Measurements from ENCODE around the gene NT5DC1. TPM values are rescaled to one million over a fixed set of nuclear protein-coding genes. Genes with fewer than 3 reads are reported as not detected.

The NT5DC1 gene
- polyA plus RNA-seq, 3 donors: 18.2 to 39.0 (median 28.3) TPM

DNA sequence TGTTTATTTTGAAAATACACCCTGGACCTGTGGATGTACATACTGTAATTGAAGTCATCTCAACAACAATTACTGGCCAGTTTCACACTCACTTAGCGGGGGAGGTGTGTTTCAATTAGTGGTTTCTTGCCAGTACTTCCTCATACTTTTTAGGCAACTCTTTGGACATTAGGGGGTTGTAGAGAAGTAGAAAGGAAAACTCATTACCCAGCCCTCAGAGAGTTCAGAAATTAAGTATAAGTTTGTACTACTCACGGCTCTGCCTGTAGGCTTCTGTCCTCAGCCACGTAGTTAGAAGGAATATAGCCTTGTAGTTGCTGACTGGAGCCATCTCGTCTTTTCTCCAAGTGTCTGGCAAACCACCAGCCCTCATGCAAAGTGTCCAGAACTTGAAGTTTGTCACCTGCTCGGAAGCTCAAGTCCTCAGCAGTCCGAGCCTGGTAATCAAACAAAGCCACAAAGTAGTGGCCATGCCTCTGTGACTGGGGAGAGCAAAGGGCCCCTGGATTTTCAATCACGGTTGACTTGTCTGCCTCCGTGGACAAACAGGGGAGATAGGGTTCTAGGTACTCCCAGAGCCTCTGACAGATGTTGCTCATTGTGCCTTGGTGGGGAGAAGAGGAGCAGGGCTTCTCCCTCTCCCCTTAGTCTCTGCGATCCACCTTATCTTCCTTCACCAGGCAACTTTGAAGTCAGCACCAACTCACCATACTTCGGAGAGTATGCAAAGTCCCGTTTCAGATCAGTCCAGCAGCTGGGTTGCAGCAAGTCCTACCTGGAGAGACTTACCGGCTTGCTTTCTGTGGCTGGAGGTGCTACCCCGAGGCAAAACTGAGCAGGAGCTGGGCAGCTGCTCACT is 40.7 kb upstream of the NT5DC1 start:
- H3K27me3 ChIP-seq (ENCODE audit: control insufficient read depth in 2 of 2, insufficient read depth in 2 of 2, low read length in 2 of 2): no peaks in the 10 kb centered on the region
- intact Hi-C loops (cut with micrococcal nuclease): no loop called here
- Mint-ChIP-seq H3K36me3 (no peaks in the 10 kb centered on the region), H3K27ac (no peak overlapping the region), H3K27me3 (ENCODE audit: low read depth in 3 of 3) (peaks cover 2 to 7% (median 4%) of the 10 kb centered on the region in 3 donors), H3K4me3 (no peak overlapping the region), H3K9me3 (no peaks in the 10 kb centered on the region), H3K4me1 (peaks cover 3% of the 10 kb centered on the region)
- 98% methylated on average over 7 of the region's 13 CpGs for WGBS (ENCODE audit: insufficient coverage)
- no peaks in the 10 kb centered on the region for H3K36me3 ChIP-seq (replicated peaks in 1 of 2; ENCODE audit: control insufficient read depth in 1 of 2, insufficient read depth in 2 of 2, low read length in 2 of 2)
- DNase-seq: no peak
- peak overlapping the region; percentile 6 for H2AFZ ChIP-seq (ENCODE audit: insufficient read depth, low read depth, low read length, poor library complexity, severe bottlenecking)
- no peak overlapping the region for H3K4me3 ChIP-seq (replicated peaks in 1 of 3; ENCODE audit: low read depth in 2 of 3, low read length in 3 of 3)
- no peak for TF ChIP-seq CTCF (IDR thresholded peaks at IDR 0.05)
- H4K20me1 ChIP-seq (ENCODE audit: insufficient read depth, low read length): no peaks in the 10 kb centered on the region
- no peak overlapping the region for H3K27ac ChIP-seq (ENCODE audit: low read depth in 1 of 2, low read length in 2 of 2)
- H3K9me3 ChIP-seq (replicated peaks in 1 of 2; ENCODE audit: control insufficient read depth in 1 of 2, insufficient read depth in 1 of 2, low read length in 2 of 2): no peaks in the 10 kb centered on the region
- no peak overlapping the region for H3K4me2 ChIP-seq (replicated peaks; ENCODE audit: extremely low read depth, low read length, poor library complexity, severe bottlenecking)
- H3K9ac ChIP-seq (ENCODE audit: insufficient read depth, low read length, poor library complexity, severe bottlenecking): no peak overlapping the region
- no peaks in the 10 kb centered on the region for H3K79me2 ChIP-seq (ENCODE audit: insufficient read depth, low read length)
- H3K4me1 ChIP-seq (ENCODE audit: control insufficient read depth in 1 of 2, insufficient read depth in 2 of 2, low read length in 2 of 2): no peaks in the 10 kb centered on the region

GRCh38 chr6:116060572-116061283 is 39.9 kb upstream of the NT5DC1 start, which contains the start of gene FRK:
FRK (minus strand) TSS chr6:116060891; CDS start chr6:116060311, 580 bp downstream.
- no peak for DNase-seq
- TF ChIP-seq CTCF (IDR thresholded peaks at IDR 0.05): no peak
- intact Hi-C loops (cut with micrococcal nuclease): no loop called here
- no peaks in the 10 kb centered on the region for H3K9me3 ChIP-seq (replicated peaks in 1 of 2; ENCODE audit: control insufficient read depth in 1 of 2, insufficient read depth in 1 of 2, low read length in 2 of 2)
- no peaks in the 10 kb centered on the region for H3K4me1 ChIP-seq (ENCODE audit: control insufficient read depth in 1 of 2, insufficient read depth in 2 of 2, low read length in 2 of 2)
- 98% methylated on average over 6 of the region's 7 CpGs for WGBS (ENCODE audit: insufficient coverage)
- H3K27ac Mint-ChIP-seq: no peak within 1 kb of the TSS
- H3K4me2 ChIP-seq (replicated peaks; ENCODE audit: extremely low read depth, low read length, poor library complexity, severe bottlenecking): no peak within 1 kb of the TSS
- H3K4me1 Mint-ChIP-seq: peaks cover 3% of the 10 kb centered on the region
- H3K36me3 Mint-ChIP-seq: no peaks in the 10 kb centered on the region
- H3K27ac ChIP-seq (ENCODE audit: low read depth in 1 of 2, low read length in 2 of 2): no peak within 1 kb of the TSS
- no peaks in the 10 kb centered on the region for H3K36me3 ChIP-seq (replicated peaks in 1 of 2; ENCODE audit: control insufficient read depth in 1 of 2, insufficient read depth in 2 of 2, low read length in 2 of 2)
- no peaks in the 10 kb centered on the region for H3K79me2 ChIP-seq (ENCODE audit: insufficient read depth, low read length)
- H4K20me1 ChIP-seq (ENCODE audit: insufficient read depth, low read length): no peaks in the 10 kb centered on the region
- no peaks in the 10 kb centered on the region for H3K27me3 ChIP-seq (ENCODE audit: control insufficient read depth in 2 of 2, insufficient read depth in 2 of 2, low read length in 2 of 2)
- H3K9ac ChIP-seq (ENCODE audit: insufficient read depth, low read length, poor library complexity, severe bottlenecking): no peak within 1 kb of the TSS
- H3K27me3 Mint-ChIP-seq (ENCODE audit: low read depth in 3 of 3): peaks cover 2 to 8% (median 4%) of the 10 kb centered on the region in 3 donors
- no peaks in the 10 kb centered on the region for H3K9me3 Mint-ChIP-seq
- H2AFZ ChIP-seq (ENCODE audit: insufficient read depth, low read depth, low read length, poor library complexity, severe bottlenecking): peak within 1 kb of the TSS; percentile 6
- H3K4me3 ChIP-seq (replicated peaks in 1 of 3; ENCODE audit: low read depth in 2 of 3, low read length in 3 of 3): no peak within 1 kb of the TSS
- no peak within 1 kb of the TSS for H3K4me3 Mint-ChIP-seq
